B cell (primary cell): ENCODE measurements around the gene DPYSL3.

Experiments
- CTCF ChIP-seq: fragments of 200-600 bp; IDR thresholded peaks from one replicate; pipeline ENCODE4 v1.8.0; 2022; ENCODE audit warnings: antibody characterized with exemption, mild to moderate bottlenecking
- EZH2 ChIP-seq: IDR thresholded peaks from 2 replicates; pipeline ENCODE4 v1.6.1; 2012; ENCODE audit warnings: borderline replicate concordance, low read depth, mild to moderate bottlenecking, moderate library complexity, low read length; ENCODE audit not compliant: insufficient read depth, poor library complexity, severe bottlenecking

DNA sequence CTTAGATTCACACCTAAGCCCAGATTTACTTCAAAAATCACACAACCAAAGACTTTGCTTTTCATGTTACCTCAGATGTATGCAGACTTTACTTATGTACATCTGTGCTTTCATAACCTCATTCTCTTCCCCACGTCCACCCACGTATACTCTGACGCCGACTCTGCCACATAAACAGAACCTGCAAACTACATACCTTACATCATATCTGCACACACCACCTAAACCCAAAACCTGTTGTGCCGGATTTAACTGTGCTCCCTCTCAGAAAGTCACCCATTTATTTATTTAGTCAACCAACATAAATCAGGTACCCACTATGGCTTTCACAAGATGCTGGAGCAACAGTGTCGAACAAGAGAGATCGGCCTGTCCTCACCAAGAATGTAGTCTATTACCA lies 1.0 kb upstream of the DPYSL3 start:
- TF ChIP-seq CTCF (no peak), EZH2 (no peak)
